K562 (cell line): ENCODE data around the gene NUP62. TPM values are rescaled to one million over a fixed set of nuclear protein-coding genes. Genes with fewer than 3 reads are reported as not detected.

Source experiments
- ATAC-seq: fragments of 200-7000 bp; cut with Tn5 transposase; 3 replicates; pipeline ENCODE4 v1.9.1; 2020; ENCODE audit warnings: moderate library complexity
- BruUV-seq: library from RNA; stranded (reverse); fragments of 400-500 nt; replicated peaks from 2 replicates; lab custom pipeline; 2021; lab: Mats Ljungman, UMichigan
- CTCF ChIA-PET: fragments of 300-600 bp; formaldehyde crosslinking; extraction: SDS; loops from one replicate; lab custom pipeline; 2021; ENCODE audit warnings: low intra/inter-chr PET ratio; lab: Yijun Ruan, JAX
- POLR2A ChIA-PET: fragments of 300-600, 350-650 bp; sonication (Branson Sonifier 250); formaldehyde crosslinking; extraction: SDS; loops from one replicate; lab custom pipeline; 2021; ENCODE audit warnings: antibody characterized with exemption, inconsistent platforms; lab: Yijun Ruan, JAX
- DNase-seq, 4 experiments: peaks; one replicate each; pipeline versions ENCODE4 v3.0.0 to v3.0.0-alpha.2; 2011 to 2018; ENCODE audit warnings: low spot score in 3 of 4, mixed read lengths in 3 of 4; ENCODE audit errors: extremely low read depth in 1 of 4
- FAIRE-seq: peaks from 2 replicates; lab custom pipeline; 2011; peaks lifted over from hg19 to GRCh38; lab: Jason Lieb, UNC
- H2AFZ ChIP-seq: 2 replicates; pipeline ENCODE4 v1.6.0; 2011; ENCODE audit warnings: low read depth, low read length, control low read depth, inconsistent platforms
- H3K27ac ChIP-seq: fragments of 200-600 bp; 3 replicates; pipeline ENCODE4 v1.8.0; 2011; ENCODE audit warnings: low read depth, mild to moderate bottlenecking, control low read depth, inconsistent platforms, low read length, moderate library complexity, mixed read lengths; ENCODE audit errors: extremely low read depth
- H3K27me3 ChIP-seq, 2 experiments: fragments of 300-600 bp in 1 of 2; 2 replicates in 1 of 2; 3 replicates in 1 of 2; pipeline versions ENCODE4 v1.6.0 to v1.8.0; 2011; ENCODE audit warnings: inconsistent platforms in 2 of 2, low read length in 2 of 2, mild to moderate bottlenecking in 1 of 2, mixed read lengths in 1 of 2, moderate library complexity in 1 of 2; ENCODE audit not compliant: control insufficient read depth in 2 of 2, insufficient read depth in 2 of 2
- H3K36me3 ChIP-seq: fragments of 300-600 bp; 3 replicates; pipeline ENCODE4 v1.8.0; 2011; ENCODE audit warnings: mild to moderate bottlenecking, low read length, inconsistent platforms; ENCODE audit not compliant: control insufficient read depth, insufficient read depth
- H3K4me1 ChIP-seq, 2 experiments: fragments of 200-600 bp in 1 of 2; replicated peaks in 1 of 2; 2 replicates in 1 of 2; 3 replicates in 1 of 2; pipeline versions ENCODE4 v1.5.1 to v1.8.0; 2011; ENCODE audit warnings: inconsistent platforms in 2 of 2, low read length in 2 of 2, mild to moderate bottlenecking in 1 of 2, mixed read lengths in 1 of 2, moderate library complexity in 1 of 2; ENCODE audit not compliant: control insufficient read depth in 2 of 2, insufficient read depth in 2 of 2
- H3K4me2 ChIP-seq: 2 replicates; pipeline ENCODE4 v1.6.1; 2011; ENCODE audit warnings: low read length, control low read depth, inconsistent platforms, mixed read lengths; ENCODE audit not compliant: insufficient read depth
- H3K4me3 ChIP-seq: fragments of 200-600 bp; sonication (generic), shearing (Covaris generic); 2 replicates; pipeline ENCODE4 v1.5.1; 2016; ENCODE audit warnings: control low read depth, inconsistent platforms
- H3K79me2 ChIP-seq: fragments of 200-600 bp; 3 replicates; pipeline ENCODE4 v1.8.0; 2011; ENCODE audit warnings: low read length, inconsistent platforms; ENCODE audit not compliant: control insufficient read depth, insufficient read depth
- H3K9ac ChIP-seq, 2 experiments: 2 replicates each; pipeline versions ENCODE4 v1.6.0 to v1.6.1; 2011; ENCODE audit warnings: low read depth in 2 of 2, low read length in 2 of 2, control low read depth in 1 of 2, inconsistent platforms in 1 of 2, mild to moderate bottlenecking in 1 of 2, mixed read lengths in 1 of 2; ENCODE audit not compliant: insufficient read depth in 1 of 2
- H3K9me1 ChIP-seq: one replicate; pipeline ENCODE4 v1.6.0; 2011; ENCODE audit warnings: inconsistent platforms, mild to moderate bottlenecking, low read length, moderate library complexity; ENCODE audit not compliant: control insufficient read depth, insufficient read depth
- H3K9me3 ChIP-seq: replicated peaks from 2 replicates; pipeline ENCODE4 v1.5.1; 2011; ENCODE audit warnings: low read depth, low read length, inconsistent platforms; ENCODE audit not compliant: control insufficient read depth, insufficient read depth
- H4K20me1 ChIP-seq: replicated peaks from 2 replicates; pipeline ENCODE4 v1.6.1; 2011; ENCODE audit warnings: low read length, inconsistent platforms, mixed read lengths; ENCODE audit not compliant: control insufficient read depth, insufficient read depth
- IRF2 ChIP-seq: sonication (generic); formaldehyde crosslinking; IDR thresholded peaks from 2 replicates; pipeline ENCODE4 v1.8.1; 2022; ENCODE audit warnings: mild to moderate bottlenecking, missing genetic modification reagents
- MEF2D ChIP-seq: conservative IDR thresholded peaks from 2 replicates; pipeline ENCODE4 v1.6.1; 2016; ENCODE audit warnings: low read depth, missing genetic modification characterization, missing compliant biosample characterization
- VEZF1 ChIP-seq: fragments of 200-800 bp; sonication (Bioruptor generic); IDR thresholded peaks from 2 replicates; pipeline ENCODE4 v1.6.1; 2017; ENCODE audit warnings: missing genetic modification characterization, missing compliant biosample characterization
- YBX1 ChIP-seq: fragments of 450-650 bp; IDR thresholded peaks from 2 replicates; pipeline ENCODE4 v1.7.1; 2016; ENCODE audit warnings: mild to moderate bottlenecking
- ZNF609 ChIP-seq: sonication (generic); formaldehyde crosslinking; IDR thresholded peaks from 2 replicates; pipeline ENCODE4 v1.8.1; 2023; ENCODE audit warnings: missing genetic modification reagents, mild to moderate bottlenecking, borderline replicate concordance
- ZNF740 ChIP-seq, 3 experiments: fragments of 200-800 bp in 1 of 3; sonication (Bioruptor generic) in 1 of 3; sonication (generic) in 1 of 3; formaldehyde crosslinking in 1 of 3; IDR thresholded peaks; 2 replicates each; pipeline versions ENCODE4 v1.6.1 to v1.8.0; 2016 to 2022; ENCODE audit warnings: mild to moderate bottlenecking in 2 of 3, missing compliant biosample characterization in 2 of 3, missing genetic modification characterization in 2 of 3, missing genetic modification reagents in 1 of 3
- WGBS: fragments of 100-300 bp; shearing (Covaris generic); methylation state at CpG from one replicate; pipeline ENCODE4 v1.1.6; 2016; ENCODE audit warnings: low coverage, mixed read lengths; ENCODE audit not compliant: insufficient coverage; ENCODE audit errors: missing lambda C conversion rate; 5-methylcytosine and 5-hydroxymethylcytosine counted together
- in situ Hi-C: fragments of 300-500 bp; cut with MboI; formaldehyde crosslinking; loops from 4 replicates; pipeline ENCODE4 v1.15.0; 2018; ENCODE audit warnings: inconsistent platforms, mixed read lengths
- intact Hi-C: fragments of 100-400 bp; cut with micrococcal nuclease; formaldehyde crosslinking; loops from 2 replicates; pipeline ENCODE4 v1.14.2; 2022
- polyA plus RNA-seq, 8 experiments: library from polyadenylated mRNA; depleted of rRNA in 4 of 8; stranded (reverse) in 5 of 8; unstranded in 3 of 8; fragments of >200 nt; fragmentation: Nextera tagmentation in 2 of 8; fragmentation: Illumina TruSeq in 1 of 8; extraction: Ambion mirVana in 2 of 8; extraction: Trizol in 1 of 8; gene quantifications; 2 replicates each; pipeline versions ENCODE4 v1.2.1 to v1.2.3, GENCODE V29; 2011 to 2014; ENCODE audit warnings: inconsistent platforms in 1 of 8, missing spikeins in 1 of 8
- total RNA-seq, 7 experiments: library from RNA; depleted of rRNA in 6 of 7; stranded (reverse); fragments of >200 nt in 6 of 7; fragmentation: Illumina TruSeq in 2 of 7; extraction: Trizol in 2 of 7; gene quantifications; 2 replicates each; pipeline versions ENCODE4 v1.2.1 to v1.2.3, GENCODE V29; 2011 to 2021; ENCODE audit warnings: low replicate concordance in 1 of 7

Gene NUP62
- total and polyA plus RNA-seq, 9 of the 15 experiments (the other 6 are each of a cell fraction or from before 2014, with no cell fraction given), result 16.9 to 109 (median 66.0) TPM

- DNase-seq (no peak), FAIRE-seq (no peak), ATAC-seq (no peak)
- in situ Hi-C loops (no loop called here), intact Hi-C loops (no loop called here)
- POLR2A ChIA-PET, result interaction anchor here (1.1 to 1.9 kb wide), 2 partner anchors 9 to 10 kb away, joined by 4 to 12 read pairs; partner anchors contain the start of genes AKT1S1, IL4I1 and TBC1D17
- Histone ChIP-seq H3K4me3 (no peak overlapping the region), H3K36me3 (peaks cover 28% of the 10 kb centered on the region), H3K9ac (peak overlapping the region in 1 of 2 experiments; percentile 43; a peak in 2 of 4 replicates), H3K27ac (no peak overlapping the region), H3K4me2 (no peak overlapping the region), H2AFZ (no peak overlapping the region), H3K9me1 (peaks cover 3% of the 10 kb centered on the region), H4K20me1 (no peaks in the 10 kb centered on the region), H3K79me2 (no peaks in the 10 kb centered on the region), H3K9me3 (no peaks in the 10 kb centered on the region), H3K4me1 (peaks cover 12 to 63% of the 10 kb centered on the region in 2 experiments), H3K27me3 (no peaks in the 10 kb centered on the region)
- 87% methylated on average over 22 of the region's 23 CpGs for WGBS
- BruUV-seq, result no TSS peak
- CTCF ChIA-PET, result no interaction called here
- TF ChIP-seq ZNF609 (no peak), IRF2 (CRISPR knock-in tag) (no peak), MEF2D (no peak), VEZF1 (CRISPR knock-in tag) (no peak), YBX1 (no peak), ZNF740 (CRISPR knock-in tag; IDR thresholded peaks at IDR 0.05) (no peak), ZNF740 (tag; IDR thresholded peaks at IDR 0.05) (no peak)
These were observed 42.2 kb downstream of the NUP62 start for GRCh38 chr19:49887037-49887664.
